SK-N-SH treated with all-trans-retinoic acid at 6 μM for 48 hours (cell line): ENCODE data around the gene KBTBD4.

ENCODE experiments used
- ATAC-seq: fragments of 200-7000 bp; cut with Tn5 transposase; 3 replicates; pipeline ENCODE4 v1.9.1; 2020; ENCODE audit warnings: mild to moderate bottlenecking, moderate library complexity
- ARNTL ChIP-seq: fragments of 450-650 bp; formaldehyde crosslinking; IDR thresholded peaks from 2 replicates; pipeline ENCODE4 v1.5.0; 2020; ENCODE audit warnings: low read depth, mild to moderate bottlenecking, moderate library complexity, borderline replicate concordance
- BACH2 ChIP-seq: fragments of 250-450 bp; sonication (Bioruptor Pico); IDR thresholded peaks from 2 replicates; pipeline ENCODE4 v1.9.0; 2021; ENCODE audit warnings: mild to moderate bottlenecking, borderline replicate concordance
- CREB5 ChIP-seq: fragments of 250-450 bp; sonication (Bioruptor Pico); IDR thresholded peaks from 2 replicates; pipeline ENCODE4 v1.5.1; 2020; ENCODE audit warnings: low read depth, mild to moderate bottlenecking, moderate library complexity
- CSDC2 ChIP-seq: fragments of 250-450 bp; sonication (Bioruptor Pico); IDR thresholded peaks from 2 replicates; pipeline ENCODE4 v1.5.0; 2020; ENCODE audit warnings: mild to moderate bottlenecking, moderate library complexity
- CSRNP3 ChIP-seq: fragments of 250-450 bp; sonication (Bioruptor Pico); IDR thresholded peaks from 2 replicates; pipeline ENCODE4 v1.5.1; 2021; ENCODE audit warnings: mild to moderate bottlenecking, moderate library complexity
- ESRRG ChIP-seq: fragments of 250-450 bp; sonication (Bioruptor Pico); IDR thresholded peaks from 2 replicates; pipeline ENCODE4 v1.6.1; 2021; ENCODE audit warnings: mild to moderate bottlenecking
- GLIS3 ChIP-seq: fragments of 250-450 bp; sonication (Bioruptor Pico); IDR thresholded peaks from 2 replicates; pipeline ENCODE4 v1.5.0; 2020; ENCODE audit warnings: mild to moderate bottlenecking, moderate library complexity
- ISL1 ChIP-seq: fragments of 250-450 bp; sonication (Bioruptor Pico); IDR thresholded peaks from 2 replicates; pipeline ENCODE4 v2.1.2; 2022; ENCODE audit warnings: mild to moderate bottlenecking, moderate library complexity
- PATZ1 ChIP-seq: fragments of 250-450 bp; sonication (Bioruptor Pico); IDR thresholded peaks from 2 replicates; pipeline ENCODE4 v1.8.0; 2020; ENCODE audit warnings: mild to moderate bottlenecking, moderate library complexity, borderline replicate concordance
- RARB ChIP-seq: fragments of 250-450 bp; sonication (Bioruptor Pico); IDR thresholded peaks from 2 replicates; pipeline ENCODE4 v1.8.0; 2021; ENCODE audit warnings: mild to moderate bottlenecking, moderate library complexity
- SNAI2 ChIP-seq: fragments of 250-450 bp; sonication (Bioruptor Pico); IDR thresholded peaks from 2 replicates; pipeline ENCODE4 v1.5.0; 2020; ENCODE audit warnings: mild to moderate bottlenecking, moderate library complexity
- TCF4 ChIP-seq: fragments of 250-450 bp; sonication (Bioruptor Pico); IDR thresholded peaks from 2 replicates; pipeline ENCODE4 v1.8.0; 2021; ENCODE audit warnings: mild to moderate bottlenecking, moderate library complexity, borderline replicate concordance
- TOX ChIP-seq: fragments of 250-450 bp; sonication (Bioruptor Pico); IDR thresholded peaks from 2 replicates; pipeline ENCODE4 v1.8.0; 2021; ENCODE audit warnings: mild to moderate bottlenecking, moderate library complexity, borderline replicate concordance
- ZC3H10 ChIP-seq: fragments of 250-450 bp; sonication (Bioruptor Pico); IDR thresholded peaks from 2 replicates; pipeline ENCODE4 v1.5.1; 2021; ENCODE audit warnings: mild to moderate bottlenecking, moderate library complexity
- ZFP3 ChIP-seq: fragments of 250-450 bp; sonication (Bioruptor Pico); IDR thresholded peaks from 2 replicates; pipeline ENCODE4 v1.5.0; 2020; ENCODE audit warnings: mild to moderate bottlenecking, moderate library complexity
- ZFP30 ChIP-seq: fragments of 450-650 bp; formaldehyde crosslinking; IDR thresholded peaks from 2 replicates; pipeline ENCODE4 v1.5.0; 2022; ENCODE audit warnings: mild to moderate bottlenecking, moderate library complexity
- ZNF565 ChIP-seq: fragments of 450-650 bp; formaldehyde crosslinking; conservative IDR thresholded peaks from 2 replicates; pipeline ENCODE4 v1.5.0; 2020; ENCODE audit warnings: low read depth, mild to moderate bottlenecking, moderate library complexity
- ZNF70 ChIP-seq: fragments of 450-650 bp; formaldehyde crosslinking; IDR thresholded peaks from 2 replicates; pipeline ENCODE4 v1.5.0; 2020; ENCODE audit warnings: mild to moderate bottlenecking, moderate library complexity
- ZNF8 ChIP-seq: fragments of 450-650 bp; formaldehyde crosslinking; IDR thresholded peaks from 2 replicates; pipeline ENCODE4 v1.5.0; 2020; ENCODE audit warnings: mild to moderate bottlenecking, moderate library complexity
- TF ChIP-seq, protein P1 (sequence below): fragments of 250-450 bp; sonication (Bioruptor Pico); IDR thresholded peaks from 2 replicates; pipeline ENCODE4 v1.8.0; 2021; ENCODE audit warnings: low read depth, mild to moderate bottlenecking, moderate library complexity, borderline replicate concordance

The KBTBD4 gene

DNA sequence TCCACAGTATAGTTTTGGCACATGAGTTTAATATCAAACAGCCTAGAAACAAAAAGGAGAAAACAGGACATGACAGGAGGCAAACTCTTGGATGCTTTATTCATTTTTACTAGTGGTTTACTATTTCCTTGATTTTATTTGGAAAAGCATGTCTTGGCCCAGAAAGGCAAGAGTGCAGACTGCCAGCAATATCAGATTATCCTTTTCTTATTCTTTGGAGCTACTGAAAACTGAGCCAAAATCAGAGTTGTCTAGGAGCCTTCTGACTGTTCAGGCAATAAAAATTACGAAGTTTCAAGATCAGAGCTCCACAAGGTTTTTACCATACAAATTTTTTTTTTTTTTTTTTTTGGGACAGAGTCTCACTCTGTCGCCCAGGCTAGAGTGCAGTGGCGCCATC is 41.9 kb downstream of the KBTBD4 start:
- TF ChIP-seq ESRRG (CRISPR knock-in tag), result no peak
- no peak for TF ChIP-seq ZNF8 (CRISPR knock-in tag)
- no peak for TF ChIP-seq ZC3H10 (CRISPR knock-in tag)
- TF ChIP-seq ZNF565 (CRISPR knock-in tag), result no peak
- TF ChIP-seq ISL1 (CRISPR knock-in tag), result no peak
- no peak for TF ChIP-seq ARNTL
- no peak for TF ChIP-seq CREB5
- no peak for TF ChIP-seq ZFP30
- TF ChIP-seq, protein P1, sequence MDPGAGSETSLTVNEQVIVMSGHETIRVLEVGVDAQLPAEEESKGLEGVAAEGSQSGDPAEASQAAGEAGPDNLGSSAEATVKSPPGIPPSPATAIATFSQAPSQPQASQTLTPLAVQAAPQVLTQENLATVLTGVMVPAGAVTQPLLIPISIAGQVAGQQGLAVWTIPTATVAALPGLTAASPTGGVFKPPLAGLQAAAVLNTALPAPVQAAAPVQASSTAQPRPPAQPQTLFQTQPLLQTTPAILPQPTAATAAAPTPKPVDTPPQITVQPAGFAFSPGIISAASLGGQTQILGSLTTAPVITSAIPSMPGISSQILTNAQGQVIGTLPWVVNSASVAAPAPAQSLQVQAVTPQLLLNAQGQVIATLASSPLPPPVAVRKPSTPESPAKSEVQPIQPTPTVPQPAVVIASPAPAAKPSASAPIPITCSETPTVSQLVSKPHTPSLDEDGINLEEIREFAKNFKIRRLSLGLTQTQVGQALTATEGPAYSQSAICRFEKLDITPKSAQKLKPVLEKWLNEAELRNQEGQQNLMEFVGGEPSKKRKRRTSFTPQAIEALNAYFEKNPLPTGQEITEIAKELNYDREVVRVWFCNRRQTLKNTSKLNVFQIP (CRISPR knock-in tag), result no peak
- TF ChIP-seq BACH2 (CRISPR knock-in tag), result no peak
- no peak for TF ChIP-seq ZFP3 (CRISPR knock-in tag)
- TF ChIP-seq TCF4, result no peak
- no peak for TF ChIP-seq ZNF70 (CRISPR knock-in tag)
- TF ChIP-seq PATZ1 (CRISPR knock-in tag), result no peak
- no peak for TF ChIP-seq CSDC2 (CRISPR knock-in tag)
- ATAC-seq, result no peak

DNA sequence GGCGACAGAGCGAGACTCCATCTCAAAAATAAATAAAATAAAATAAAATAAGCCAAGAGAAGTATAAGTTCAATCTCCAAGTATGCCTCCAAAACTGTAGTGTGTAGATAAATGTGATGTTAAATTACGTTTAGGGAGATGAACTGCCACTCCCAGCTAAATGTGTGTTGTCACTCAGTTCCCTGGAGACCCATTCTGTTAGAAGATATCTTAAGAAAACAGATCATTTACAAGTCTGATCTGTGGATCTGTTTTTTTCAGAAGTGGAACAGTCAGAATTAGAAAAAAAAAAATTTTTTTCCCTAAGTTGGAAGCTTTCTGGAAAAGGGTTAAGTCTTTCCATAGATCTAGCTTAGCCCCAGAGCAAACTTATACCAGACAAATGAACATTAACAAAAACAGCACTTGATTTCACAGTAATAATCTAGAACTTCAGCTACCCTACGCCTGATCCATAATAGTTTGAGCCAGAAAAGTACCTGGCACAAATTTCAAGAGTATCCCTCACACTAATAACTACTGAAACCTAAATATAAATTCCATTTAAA is 44.0 kb downstream of the KBTBD4 start:
- no peak for TF ChIP-seq ZNF70 (CRISPR knock-in tag)
- TF ChIP-seq RARB (CRISPR knock-in tag), result no peak
- no peak for TF ChIP-seq ZFP30
- no peak for TF ChIP-seq CSDC2 (CRISPR knock-in tag)
- no peak for TF ChIP-seq ZFP3 (CRISPR knock-in tag)
- no peak for TF ChIP-seq ESRRG (CRISPR knock-in tag)
- TF ChIP-seq, protein P1 (CRISPR knock-in tag), result no peak
- no peak for TF ChIP-seq PATZ1 (CRISPR knock-in tag)
- TF ChIP-seq CSRNP3 (CRISPR knock-in tag), result no peak
- TF ChIP-seq GLIS3 (CRISPR knock-in tag), result no peak
- TF ChIP-seq CREB5, result no peak
- no peak for TF ChIP-seq TCF4
- no peak for TF ChIP-seq ZNF565 (CRISPR knock-in tag)
- no peak for TF ChIP-seq SNAI2 (CRISPR knock-in tag)
- TF ChIP-seq TOX (CRISPR knock-in tag), result no peak
- no peak for TF ChIP-seq ZNF8 (CRISPR knock-in tag)
- TF ChIP-seq, all 23 proteins: peak for 0
- no peak for ATAC-seq
